Vagina (tissue), 2 donors: ENCODE measurements around the gene NAALADL1.

ENCODE experiments used
- CTCF ChIP-seq, 3 experiments: fragments of 450-650 bp in 2 of 3; fragments of 200-600 bp in 1 of 3; sonication (generic) in 1 of 3; IDR thresholded peaks; one replicate each; pipeline ENCODE4 v1.5.1; 2017 to 2019; ENCODE audit warnings: antibody characterized with exemption in 3 of 3, mild to moderate bottlenecking in 2 of 3, moderate library complexity in 2 of 3
- POLR2A ChIP-seq, 2 donors: fragments of 450-650 bp; IDR thresholded peaks; one replicate each; pipeline ENCODE4 v1.6.1; 2017; ENCODE audit warnings: antibody characterized with exemption in 2 of 2, mild to moderate bottlenecking in 2 of 2, moderate library complexity in 2 of 2
- POLR2AphosphoS5 ChIP-seq, 2 donors: sonication (generic); formaldehyde crosslinking; IDR thresholded peaks; one replicate each; pipeline ENCODE4 v1.9.0; 2017; ENCODE audit warnings: antibody characterized with exemption in 2 of 2, mild to moderate bottlenecking in 2 of 2, low read depth in 1 of 2; ENCODE audit not compliant: insufficient read depth in 1 of 2

GRCh38 chr11:65087216-65087615 is 28.9 kb upstream of the NAALADL1 start:
- TF ChIP-seq POLR2A (IDR thresholded peaks at IDR 0.05) (no peak), CTCF (IDR thresholded peaks at IDR 0.05) (no peak), POLR2AphosphoS5 (IDR thresholded peaks at IDR 0.05; ENCODE audit: insufficient read depth in 1 of 2, low read depth in 1 of 2) (no peak)
